D721Med (cell line): ENCODE results near the gene CCR3.
A peak's percentile ranks its signal among the peaks of the same experiment; 100 is the strongest.

Experiments
- DNase-seq: peaks from one replicate; pipeline ENCODE4 v3.0.0; 2011; ENCODE audit warnings: low spot score; ENCODE audit not compliant: insufficient read length
- FAIRE-seq: peaks from 2 replicates; lab custom pipeline; 2011; peaks lifted over from hg19 to GRCh38; lab: Jason Lieb, UNC
- CTCF ChIP-seq: IDR thresholded peaks from 2 replicates; pipeline ENCODE4 v1.5.1; 2012; ENCODE audit warnings: mild to moderate bottlenecking, control low read depth; ENCODE audit not compliant: insufficient read depth; ENCODE audit errors: missing control alignments

The CCR3 gene

DNA sequence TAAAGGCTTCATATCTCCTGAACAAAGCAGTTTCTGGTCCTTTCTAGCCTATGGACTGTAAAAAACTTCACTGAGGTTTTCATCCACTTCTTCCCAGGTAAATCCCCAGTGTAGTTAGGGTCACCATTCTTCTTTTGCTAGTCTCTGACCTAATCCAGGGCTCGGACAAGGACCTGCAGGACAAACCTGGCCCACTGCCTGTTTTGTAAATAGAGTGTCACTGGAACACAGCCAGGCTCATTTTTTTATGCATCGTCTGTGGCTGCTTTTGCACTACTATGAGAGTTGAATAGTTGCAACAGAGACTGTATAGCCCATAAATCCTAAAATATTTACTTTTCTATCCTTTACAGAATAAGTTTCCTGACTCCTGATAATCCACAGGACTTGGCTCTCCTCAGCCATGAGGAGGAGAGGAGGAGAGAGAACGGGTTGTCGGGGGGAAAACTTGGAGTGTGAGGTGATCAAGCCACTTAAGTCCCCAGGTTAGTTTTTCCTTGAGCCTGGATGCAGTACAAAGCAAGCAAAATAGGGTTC is 29.0 kb downstream of the CCR3 start:
- no peak for TF ChIP-seq CTCF
- DNase-seq (no peak), FAIRE-seq (no peak)

DNA sequence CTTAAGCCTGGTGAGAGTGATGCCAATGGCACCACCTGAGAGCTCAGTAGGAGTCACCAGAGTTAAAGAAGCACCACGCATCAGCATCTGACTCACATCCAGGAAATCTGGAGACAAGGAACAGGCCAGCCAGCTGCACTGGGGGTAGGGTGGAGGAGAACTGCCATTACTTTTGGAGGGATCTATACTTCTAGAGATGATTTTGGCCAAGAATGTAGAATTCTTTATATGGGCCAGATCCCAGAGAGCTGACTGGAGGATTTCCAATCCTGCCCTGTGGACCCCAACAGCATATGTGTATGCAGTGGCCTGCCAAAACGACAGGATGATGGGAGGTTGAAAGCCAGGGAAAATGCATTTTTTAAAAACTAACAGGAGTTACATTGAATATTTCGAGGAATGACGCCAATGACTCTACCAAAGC is 29.8 kb downstream of the CCR3 start:
- FAIRE-seq (no peak), DNase-seq (no peak)
- no peak for TF ChIP-seq CTCF

DNA sequence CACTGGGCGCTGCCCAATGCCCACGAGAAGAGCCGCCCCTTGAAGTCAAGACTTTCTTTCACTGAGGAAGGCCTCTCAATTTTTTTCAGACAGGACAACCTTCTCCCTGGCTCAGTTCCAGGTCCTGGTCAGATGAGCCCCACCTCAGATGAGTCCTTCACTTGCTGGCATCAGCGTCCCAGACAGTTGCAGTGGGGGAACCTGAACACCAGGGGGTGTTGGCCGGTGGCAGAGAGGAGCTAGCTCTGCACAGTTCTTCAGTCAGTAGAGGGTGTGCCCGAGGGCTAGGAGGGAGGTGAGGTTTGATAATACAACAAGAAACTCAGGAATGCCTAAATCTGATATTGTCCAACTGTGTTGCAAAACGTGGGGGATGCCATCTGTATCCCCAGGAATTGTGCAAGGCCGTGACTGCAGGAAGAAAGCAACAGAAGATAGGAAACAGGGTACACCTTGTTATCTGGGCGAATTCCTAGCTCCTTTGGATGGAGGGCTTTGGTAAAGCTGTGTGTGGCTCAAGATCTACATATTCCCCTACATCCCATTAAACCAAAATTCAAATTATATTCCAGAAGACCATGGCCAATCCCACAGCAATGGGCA is 34.3 kb downstream of the CCR3 start:
- peak; percentile 20 for TF ChIP-seq CTCF
- DNase-seq (no peak), FAIRE-seq (no peak)

- no peak for TF ChIP-seq CTCF
- DNase-seq (no peak), FAIRE-seq (no peak)
These were observed 35.2 kb downstream of the CCR3 start for GRCh38 chr3:46277476-46277875.

- FAIRE-seq (no peak), DNase-seq (no peak)
- TF ChIP-seq CTCF = no peak
These were observed 36.8 kb downstream of the CCR3 start for GRCh38 chr3:46278816-46279672.

GRCh38 chr3:46280105-46280797 is 38.0 kb downstream of the CCR3 start:
- TF ChIP-seq CTCF = no peak
- no peak for FAIRE-seq
- no peak for DNase-seq
